Dendritic cell treated with granulocyte-macrophage colony-stimulating factor and Interleukin-4, amounts not matched to agents 40 ng/mL and 50 ng/mL, for 4 days (primary cell): ENCODE results near the gene COL11A1.
"Not testable (repeated sequence)": the region's sequence is repeated elsewhere in the genome, so short reads cannot be mapped to it uniquely, and the experiment has no call there.

ENCODE experiments used
- H3K27ac Mint-ChIP-seq: one replicate; pipeline ENCODE4 v1.8.0; 2022; ENCODE audit warnings: mild to moderate bottlenecking, mixed read lengths
- H3K27me3 Mint-ChIP-seq: one replicate; pipeline ENCODE4 v1.8.0; 2022; ENCODE audit warnings: mild to moderate bottlenecking, mixed read lengths
- H3K36me3 Mint-ChIP-seq: one replicate; pipeline ENCODE4 v1.8.0; 2022; ENCODE audit warnings: low read depth, mixed read lengths
- H3K4me1 Mint-ChIP-seq: one replicate; pipeline ENCODE4 v1.8.0; 2022; ENCODE audit warnings: low read depth, mixed read lengths
- H3K4me3 Mint-ChIP-seq: one replicate; pipeline ENCODE4 v1.8.0; 2022; ENCODE audit warnings: mild to moderate bottlenecking, moderate library complexity, mixed read lengths
- H3K9me3 Mint-ChIP-seq: one replicate; pipeline ENCODE4 v1.8.0; 2022; ENCODE audit warnings: mixed read lengths
- intact Hi-C: fragments of 100-400 bp; cut with micrococcal nuclease; formaldehyde crosslinking; loops from one replicate; pipeline ENCODE4 v1.15.0; 2022

COL11A1 gene

GRCh38 chr1:103109311-103109920, 1.1 kb upstream of the COL11A1 start:
- Mint-ChIP-seq H3K4me1 (peaks cover 5% of the 10 kb centered on the region), H3K27ac (no peak overlapping the region), H3K36me3 (no peaks in the 10 kb centered on the region), H3K27me3 (peaks cover 30% of the 10 kb centered on the region), H3K4me3 (no peak overlapping the region), H3K9me3 (no peaks in the 10 kb centered on the region)
- intact Hi-C loops = no loop called here

- peaks cover 30% of the 10 kb centered on the region for H3K27me3 Mint-ChIP-seq
- H3K36me3 Mint-ChIP-seq = no peaks in the 10 kb centered on the region
- H3K27ac Mint-ChIP-seq = no peak overlapping the region
- H3K4me3 Mint-ChIP-seq = no peak overlapping the region
- intact Hi-C loops = no loop called here
- no peaks in the 10 kb centered on the region for H3K9me3 Mint-ChIP-seq
- peaks cover 5% of the 10 kb centered on the region for H3K4me1 Mint-ChIP-seq
These were observed 464 bp downstream of the COL11A1 start for GRCh38 chr1:103107741-103108375.

GRCh38 chr1:103106426-103107341, 1.6 kb downstream of the COL11A1 start:
- Mint-ChIP-seq H3K4me1 (peaks cover 5% of the 10 kb centered on the region), H3K4me3 (no peak overlapping the region), H3K27me3 (peaks cover 30% of the 10 kb centered on the region), H3K36me3 (no peaks in the 10 kb centered on the region), H3K27ac (no peak overlapping the region), H3K9me3 (no peaks in the 10 kb centered on the region)
- intact Hi-C loops = loop anchor here (1.0 kb wide), 1 partner anchor 409 kb away; no protein-coding TSS in a partner anchor

GRCh38 chr1:103101399-103101798, 6.9 kb downstream of the COL11A1 start:
- H3K4me3 Mint-ChIP-seq = no peak overlapping the region
- no peaks in the 10 kb centered on the region for H3K9me3 Mint-ChIP-seq
- intact Hi-C loops = no loop called here

GRCh38 chr1:103089221-103089620, 19.1 kb downstream of the COL11A1 start:
- H3K9me3 Mint-ChIP-seq = no peaks in the 10 kb centered on the region
- H3K4me3 Mint-ChIP-seq = no peak overlapping the region
- no peaks in the 10 kb centered on the region for H3K4me1 Mint-ChIP-seq
- no peaks in the 10 kb centered on the region for H3K27me3 Mint-ChIP-seq
- intact Hi-C loops = no loop called here
- no peaks in the 10 kb centered on the region for H3K36me3 Mint-ChIP-seq
- H3K27ac Mint-ChIP-seq = no peak overlapping the region

More at GRCh38 chr1:103101399-103101798, 6.9 kb downstream of the COL11A1 start:
- no peaks in the 10 kb centered on the region for H3K4me1 Mint-ChIP-seq
- H3K27ac Mint-ChIP-seq = no peak overlapping the region
- no peaks in the 10 kb centered on the region for H3K36me3 Mint-ChIP-seq
- H3K27me3 Mint-ChIP-seq = no peaks in the 10 kb centered on the region

- Mint-ChIP-seq H3K36me3 (no peaks in the 10 kb centered on the region), H3K4me3 (no peak overlapping the region), H3K27me3 (no peaks in the 10 kb centered on the region), H3K4me1 (no peaks in the 10 kb centered on the region), H3K27ac (no peak overlapping the region), H3K9me3 (no peaks in the 10 kb centered on the region)
- intact Hi-C loops = no loop called here
These were observed 21.1 kb downstream of the COL11A1 start for GRCh38 chr1:103087256-103087655.

- no peaks in the 10 kb centered on the region for H3K4me1 Mint-ChIP-seq
- H3K9me3 Mint-ChIP-seq = no peaks in the 10 kb centered on the region
- no peak overlapping the region for H3K27ac Mint-ChIP-seq
These were observed 24.1 kb downstream of the COL11A1 start for GRCh38 chr1:103084181-103084580.

GRCh38 chr1:103075316-103076000, 32.9 kb downstream of the COL11A1 start:
- Mint-ChIP-seq H3K27me3 (no peaks in the 10 kb centered on the region), H3K27ac (no peak overlapping the region), H3K36me3 (no peaks in the 10 kb centered on the region), H3K9me3 (no peaks in the 10 kb centered on the region), H3K4me1 (no peaks in the 10 kb centered on the region), H3K4me3 (no peak overlapping the region)
- intact Hi-C loops = no loop called here

More at GRCh38 chr1:103084181-103084580, 24.1 kb downstream of the COL11A1 start:
- intact Hi-C loops = no loop called here
- H3K36me3 Mint-ChIP-seq = no peaks in the 10 kb centered on the region
- no peaks in the 10 kb centered on the region for H3K27me3 Mint-ChIP-seq
- H3K4me3 Mint-ChIP-seq = no peak overlapping the region

GRCh38 chr1:103074224-103074623, 34.1 kb downstream of the COL11A1 start:
- no peaks in the 10 kb centered on the region for H3K4me1 Mint-ChIP-seq
- H3K9me3 Mint-ChIP-seq = no peaks in the 10 kb centered on the region
- H3K4me3 Mint-ChIP-seq = no peak overlapping the region
- intact Hi-C loops = no loop called here
- no peak overlapping the region for H3K27ac Mint-ChIP-seq
- no peaks in the 10 kb centered on the region for H3K36me3 Mint-ChIP-seq
- H3K27me3 Mint-ChIP-seq = no peaks in the 10 kb centered on the region

GRCh38 chr1:103069201-103069600, 39.1 kb downstream of the COL11A1 start:
- Mint-ChIP-seq H3K9me3 (no peaks in the 10 kb centered on the region), H3K27me3 (no peaks in the 10 kb centered on the region), H3K27ac (no peak overlapping the region), H3K4me3 (no peak overlapping the region), H3K36me3 (no peaks in the 10 kb centered on the region), H3K4me1 (no peaks in the 10 kb centered on the region)
- intact Hi-C loops = no loop called here

- intact Hi-C loops = no loop called here
- Mint-ChIP-seq H3K4me3 (no peak overlapping the region), H3K4me1 (no peaks in the 10 kb centered on the region), H3K27ac (no peak overlapping the region), H3K27me3 (no peaks in the 10 kb centered on the region), H3K9me3 (no peaks in the 10 kb centered on the region), H3K36me3 (no peaks in the 10 kb centered on the region)
These were observed 44.4 kb downstream of the COL11A1 start for GRCh38 chr1:103063921-103064320.

- Mint-ChIP-seq H3K27ac (no peak overlapping the region), H3K27me3 (no peaks in the 10 kb centered on the region), H3K9me3 (no peaks in the 10 kb centered on the region), H3K36me3 (no peaks in the 10 kb centered on the region), H3K4me1 (no peaks in the 10 kb centered on the region), H3K4me3 (no peak overlapping the region)
- intact Hi-C loops = no loop called here
These were observed 49.9 kb downstream of the COL11A1 start for GRCh38 chr1:103058391-103058790.

- no peaks in the 10 kb centered on the region for H3K27me3 Mint-ChIP-seq
- H3K4me3 Mint-ChIP-seq = no peak overlapping the region
- H3K27ac Mint-ChIP-seq = no peak overlapping the region
- intact Hi-C loops = no loop called here
- H3K36me3 Mint-ChIP-seq = no peaks in the 10 kb centered on the region
- H3K4me1 Mint-ChIP-seq = no peaks in the 10 kb centered on the region
- peaks cover 10% of the 10 kb centered on the region for H3K9me3 Mint-ChIP-seq
These were observed 51.9 kb downstream of the COL11A1 start for GRCh38 chr1:103056423-103056822.

GRCh38 chr1:103028110-103028509, 80.2 kb downstream of the COL11A1 start:
- intact Hi-C loops, H3K4me3 Mint-ChIP-seq, H3K27ac Mint-ChIP-seq, H3K9me3 Mint-ChIP-seq, H3K4me1 Mint-ChIP-seq, H3K36me3 Mint-ChIP-seq, H3K27me3 Mint-ChIP-seq: not testable (repeated sequence)
